ENCODE results near the gene FRMD5.

- TF ChIP-seq CTCF (IDR thresholded peaks at IDR 0.05) (no peak), POLR2A (IDR thresholded peaks at IDR 0.05) (no peak)
Observed at GRCh38 chr15:43998607-43999006, 196.5 kb downstream of the FRMD5 start.
